GM12872 (cell line): ENCODE data around the gene RNF38.

Source experiments
- CTCF ChIP-seq: IDR thresholded peaks from 3 replicates; pipeline ENCODE4 v1.5.1; 2011; ENCODE audit warnings: low read depth, mild to moderate bottlenecking, low read length, moderate library complexity; ENCODE audit not compliant: insufficient read depth

The RNF38 gene

GRCh38 chr9:36337865-36338264 lies 62.2 kb downstream of the RNF38 start:
- TF ChIP-seq CTCF, result no peak

- no peak for TF ChIP-seq CTCF
Measured at GRCh38 chr9:36337002-36337401, 63.1 kb downstream of the RNF38 start.

GRCh38 chr9:36336131-36336907 lies 63.8 kb downstream of the RNF38 start:
- TF ChIP-seq CTCF, result no peak

GRCh38 chr9:36332006-36332405 lies 68.1 kb downstream of the RNF38 start:
- no peak for TF ChIP-seq CTCF

GRCh38 chr9:36328798-36329411 lies 71.2 kb downstream of the RNF38 start:
- TF ChIP-seq CTCF, result peak; percentile 73

- no peak for TF ChIP-seq CTCF
Measured at GRCh38 chr9:36325081-36325828, 74.8 kb downstream of the RNF38 start.

GRCh38 chr9:36323926-36324325 lies 76.1 kb downstream of the RNF38 start:
- TF ChIP-seq CTCF, result no peak
